A549 (cell line): ENCODE measurements around the gene GSTO1. TPM values are rescaled to one million over a fixed set of nuclear protein-coding genes. Genes with fewer than 3 reads are reported as not detected.

Experiments used
- ATAC-seq, 2 experiments: fragments of 200-7000 bp in 1 of 2; fragments of >200 bp in 1 of 2; cut with Nextera tagmentation in 1 of 2; cut with Tn5 transposase in 1 of 2; 3 replicates each; pipeline versions ENCODE4 v1.8.0 to v1.9.1; 2018 to 2020; ENCODE audit warnings: mild to moderate bottlenecking in 1 of 2, moderate library complexity in 1 of 2
- CTCF ChIA-PET: fragments of 300-600 bp; sonication (Branson Sonifier 250); formaldehyde crosslinking; extraction: SDS; loops from one replicate; lab custom pipeline; 2021; ENCODE audit warnings: antibody characterized with exemption, inconsistent platforms; lab: Yijun Ruan, JAX
- POLR2A ChIA-PET: fragments of 350-600 bp; formaldehyde crosslinking; extraction: SDS; loops from one replicate; lab custom pipeline; 2021; ENCODE audit warnings: antibody characterized with exemption, inconsistent platforms; lab: Yijun Ruan, JAX
- DNase-seq, 2 experiments: peaks; one replicate each; pipeline versions ENCODE4 v3.0.0 to v3.0.0-alpha.2; 2011 to 2016; ENCODE audit warnings: low read depth in 1 of 2, low spot score in 1 of 2
- FAIRE-seq: peaks from 2 replicates; lab custom pipeline; 2011; peaks lifted over from hg19 to GRCh38; lab: Jason Lieb, UNC
- H3K27ac ChIP-seq, 2 experiments: fragments of >200 bp; sonication (Bioruptor Twin); formaldehyde crosslinking; 3 replicates each; pipeline ENCODE4 v1.5.1; 2016 to 2017
- H3K4me1 ChIP-seq: fragments of >200 bp; sonication (Bioruptor Twin); formaldehyde crosslinking; 3 replicates; pipeline ENCODE4 v1.6.1; 2016
- H3K4me2 ChIP-seq: fragments of >200 bp; sonication (Bioruptor Twin); formaldehyde crosslinking; 3 replicates; pipeline ENCODE4 v1.6.1; 2016
- H3K4me3 ChIP-seq: fragments of >200 bp; sonication (Bioruptor Twin); formaldehyde crosslinking; 3 replicates; pipeline ENCODE4 v1.5.1; 2016
- H3K9me3 ChIP-seq: fragments of >200 bp; sonication (Bioruptor Twin); formaldehyde crosslinking; 3 replicates; pipeline ENCODE4 v1.6.1; 2016
- CTCF ChIP-seq: fragments of >200 bp; sonication (Bioruptor Twin); formaldehyde crosslinking; IDR thresholded peaks from 3 replicates; pipeline ENCODE4 v1.5.1; 2016
- ELK1 ChIP-seq: fragments of 150-350 bp; IDR thresholded peaks from 2 replicates; pipeline ENCODE4 v1.6.1; 2014; ENCODE audit warnings: low read depth, mild to moderate bottlenecking, low read length
- FOSB ChIP-seq: fragments of 250-450 bp; sonication (Bioruptor Pico); IDR thresholded peaks from 2 replicates; pipeline ENCODE4 v1.5.0; 2020; ENCODE audit warnings: mild to moderate bottlenecking, moderate library complexity
- FOXS1 ChIP-seq: fragments of 250-450 bp; sonication (Bioruptor Pico); IDR thresholded peaks from 2 replicates; pipeline ENCODE4 v1.5.0; 2020; ENCODE audit warnings: mild to moderate bottlenecking, moderate library complexity
- GATA3 ChIP-seq: IDR thresholded peaks from 2 replicates; pipeline ENCODE4 v1.6.1; 2012; ENCODE audit warnings: borderline replicate concordance
- HDAC2 ChIP-seq: fragments of 200-600 bp; sonication (generic); IDR thresholded peaks from 2 replicates; pipeline ENCODE4 v1.6.1; 2016
- HES2 ChIP-seq: fragments of >200 bp; sonication (Bioruptor Twin); formaldehyde crosslinking; IDR thresholded peaks from 2 replicates; pipeline ENCODE4 v1.6.1; 2016
- HMGXB4 ChIP-seq: fragments of 250-450 bp; sonication (Bioruptor Pico); IDR thresholded peaks from 2 replicates; pipeline ENCODE4 v1.5.0; 2021; ENCODE audit warnings: mild to moderate bottlenecking, moderate library complexity, borderline replicate concordance
- HOXA7 ChIP-seq: fragments of 250-450 bp; sonication (Bioruptor Pico); IDR thresholded peaks from 2 replicates; pipeline ENCODE4 v1.5.0; 2020; ENCODE audit warnings: mild to moderate bottlenecking, moderate library complexity
- HOXB13 ChIP-seq: fragments of 250-450 bp; sonication (Bioruptor Pico); IDR thresholded peaks from 2 replicates; pipeline ENCODE4 v1.5.0; 2020; ENCODE audit warnings: low read depth, mild to moderate bottlenecking, moderate library complexity
- MYC ChIP-seq: IDR thresholded peaks from 2 replicates; pipeline ENCODE4 v1.6.1; 2012; ENCODE audit warnings: mild to moderate bottlenecking, inconsistent platforms, low read length, improper control_type of control experiment, borderline replicate concordance
- NFE2L2 ChIP-seq: fragments of 150-350 bp; conservative IDR thresholded peaks from 2 replicates; pipeline ENCODE4 v1.6.1; 2014; ENCODE audit warnings: low read length
- NR3C1 ChIP-seq: fragments of >200 bp; sonication (Bioruptor Twin); formaldehyde crosslinking; IDR thresholded peaks from 3 replicates; pipeline ENCODE4 v1.6.1; 2017
- REST ChIP-seq: fragments of 200-600 bp; sonication (generic); IDR thresholded peaks from 2 replicates; pipeline ENCODE4 v1.6.1; 2016; ENCODE audit warnings: antibody characterized with exemption, mild to moderate bottlenecking, moderate library complexity
- SREBF2 ChIP-seq: fragments of 450-650 bp; IDR thresholded peaks from 2 replicates; pipeline ENCODE4 v1.6.1; 2014; ENCODE audit warnings: mild to moderate bottlenecking, moderate library complexity
- TFCP2L1 ChIP-seq: fragments of 250-450 bp; sonication (Bioruptor Pico); IDR thresholded peaks from 2 replicates; pipeline ENCODE4 v1.5.0; 2021; ENCODE audit warnings: mild to moderate bottlenecking
- ZFP36 ChIP-seq: fragments of 450-650 bp; IDR thresholded peaks from 2 replicates; pipeline ENCODE4 v1.6.1; 2014; ENCODE audit warnings: borderline replicate concordance; ENCODE audit not compliant: partially characterized antibody
- ZNF302 ChIP-seq: fragments of 250-450 bp; sonication (Bioruptor Pico); IDR thresholded peaks from 2 replicates; pipeline ENCODE4 v1.9.0; 2021; ENCODE audit warnings: inconsistent platforms, mild to moderate bottlenecking, moderate library complexity
- ZSCAN20 ChIP-seq: fragments of 250-450 bp; sonication (Bioruptor Pico); IDR thresholded peaks from 2 replicates; pipeline ENCODE4 v1.8.0; 2022; ENCODE audit warnings: mild to moderate bottlenecking, moderate library complexity
- WGBS: methylation state at CpG from one replicate; pipeline ENCODE4 v1.1.6; 2017; ENCODE audit errors: missing lambda C conversion rate; 5-methylcytosine and 5-hydroxymethylcytosine counted together
- polyA plus RNA-seq, 4 experiments: library from polyadenylated mRNA; depleted of rRNA in 3 of 4; stranded (reverse); fragments of >200 nt; fragmentation: RNase III in 1 of 4; extraction: RNeasy Plus Mini Kit Qiagen cat#74134 plus additional on column Dnase treatment in 1 of 4; gene quantifications; 2 replicates in 3 of 4; 3 replicates in 1 of 4; pipeline ENCODE4 v1.2.3, GENCODE V29; 2011 to 2017

Gene GSTO1
- polyA plus RNA-seq, 2 of the 4 experiments (the other 2 are of a cell fraction) = 163 to 204 TPM

- no peak for ATAC-seq
- ChIA-PET POLR2A (no interaction called here), CTCF (interaction anchor here (2.6 kb wide), 1 partner anchor 90 kb away, joined by 7 read pairs; no protein-coding TSS in a partner anchor)
- 29% methylated on average over 3 of the region's 3 CpGs for WGBS
- Histone ChIP-seq H3K4me1 (peaks cover 37% of the 10 kb centered on the region), H3K9me3 (no peaks in the 10 kb centered on the region), H3K27ac (peak overlapping the region in 1 of 2 experiments; percentile 6; a peak in 1 of 6 replicates), H3K4me3 (no peak overlapping the region), H3K4me2 (peak overlapping the region; percentile 15; the same call in 2 of the 3 replicates)
- no peak for TF ChIP-seq ELK1
- TF ChIP-seq SREBF2 = no peak
- no peak for DNase-seq
- no peak for FAIRE-seq
These were observed 6.1 kb downstream of the GSTO1 start for GRCh38 chr10:104260775-104261115.

GRCh38 chr10:104262055-104262454, 7.4 kb downstream of the GSTO1 start:
- H3K4me1 ChIP-seq = peaks cover 25% of the 10 kb centered on the region
- ATAC-seq (no peak), DNase-seq (no peak)
- no peak overlapping the region for H3K4me3 ChIP-seq
- CTCF ChIA-PET = interaction anchor here (1.0 to 2.6 kb wide), 7 partner anchors 9 to 213 kb away, joined by 3 to 7 read pairs (median 4); no protein-coding TSS in a partner anchor
- WGBS = 92% methylated on average over 5 of the region's 5 CpGs
- H3K27ac ChIP-seq = no peak overlapping the region
- TF ChIP-seq GATA3 (no peak), FOSB (CRISPR knock-in tag) (no peak), REST (no peak), HDAC2 (no peak), NFE2L2 (no peak), HES2 (no peak), ZNF302 (CRISPR knock-in tag) (no peak), HOXA7 (CRISPR knock-in tag) (no peak), TFCP2L1 (CRISPR knock-in tag) (no peak), FOXS1 (CRISPR knock-in tag) (no peak), MYC (no peak), ZFP36 (no peak), ZSCAN20 (CRISPR knock-in tag) (no peak), HOXB13 (no peak), NR3C1 (no peak), CTCF (no peak), HMGXB4 (no peak)
- TF ChIP-seq, all 56 proteins: peak for 0
- Histone ChIP-seq H3K9me3 (no peaks in the 10 kb centered on the region), H3K4me2 (no peak overlapping the region)
- POLR2A ChIA-PET = no interaction called here
- no peak for FAIRE-seq
